HepG2 (cell line): ENCODE data around the gene CACNA1G. TPM values are rescaled to one million over a fixed set of nuclear protein-coding genes. Genes with fewer than 3 reads are reported as not detected.
A peak's percentile ranks its signal among the peaks of the same experiment; 100 is the strongest.

ENCODE experiments used
- ARID4A ChIP-seq: sonication (generic); formaldehyde crosslinking; IDR thresholded peaks from 2 replicates; pipeline ENCODE4 v1.5.0; 2020; ENCODE audit warnings: mild to moderate bottlenecking, missing genetic modification reagents, borderline replicate concordance
- BORCS8-MEF2B ChIP-seq: sonication (generic); formaldehyde crosslinking; IDR thresholded peaks from 2 replicates; pipeline ENCODE4 v1.8.0; 2022; ENCODE audit warnings: mild to moderate bottlenecking, missing genetic modification reagents
- CEBPG ChIP-seq: IDR thresholded peaks from 2 replicates; pipeline ENCODE4 v1.6.1; 2016
- ELK4 ChIP-seq: sonication (generic); formaldehyde crosslinking; IDR thresholded peaks from 2 replicates; pipeline ENCODE4 v1.9.0; 2021; ENCODE audit warnings: missing genetic modification reagents, borderline replicate concordance
- HMGXB4 ChIP-seq, 2 experiments: sonication (generic) in 1 of 2; formaldehyde crosslinking in 1 of 2; IDR thresholded peaks; 2 replicates each; pipeline versions ENCODE4 v1.4.0 to v1.6.1; 2018 to 2020; ENCODE audit warnings: missing genetic modification reagents in 2 of 2, borderline replicate concordance in 1 of 2, low read depth in 1 of 2, mild to moderate bottlenecking in 1 of 2, missing biosample characterization in 1 of 2
- HNF1B ChIP-seq: sonication (generic); formaldehyde crosslinking; IDR thresholded peaks from 2 replicates; pipeline ENCODE4 v1.5.1; 2020; ENCODE audit warnings: mild to moderate bottlenecking, moderate library complexity, missing genetic modification reagents
- HOXA5 ChIP-seq: sonication (generic); formaldehyde crosslinking; IDR thresholded peaks from 2 replicates; pipeline ENCODE4 v1.4.0; 2020; ENCODE audit warnings: missing genetic modification reagents
- NR0B2 ChIP-seq: sonication (generic); formaldehyde crosslinking; IDR thresholded peaks from 2 replicates; pipeline ENCODE4 v1.4.0; 2020; ENCODE audit warnings: mild to moderate bottlenecking, missing genetic modification reagents
- ZNF20 ChIP-seq: sonication (generic); formaldehyde crosslinking; IDR thresholded peaks from 2 replicates; pipeline ENCODE4 v1.4.0; 2020; ENCODE audit warnings: mild to moderate bottlenecking, moderate library complexity, missing genetic modification reagents
- ZNF205 ChIP-seq: IDR thresholded peaks from 2 replicates; pipeline ENCODE4 v1.6.1; 2018; ENCODE audit warnings: missing biosample characterization, missing genetic modification reagents
- ZNF501 ChIP-seq: sonication (generic); formaldehyde crosslinking; IDR thresholded peaks from 2 replicates; pipeline ENCODE4 v1.5.1; 2020; ENCODE audit warnings: mild to moderate bottlenecking, moderate library complexity, missing genetic modification reagents
- polyA plus RNA-seq, 8 experiments: library from polyadenylated mRNA; depleted of rRNA in 3 of 8; stranded (reverse) in 7 of 8; unstranded in 1 of 8; fragments of >200 nt; fragmentation: Illumina TruSeq in 4 of 8; extraction: Trizol in 4 of 8; gene quantifications; 2 replicates each; pipeline versions ENCODE4 v1.2.1 to v1.2.3, GENCODE V29; 2011 to 2016; ENCODE audit warnings: low read depth in 4 of 8, missing spikeins in 1 of 8, mixed read lengths in 1 of 8; ENCODE audit not compliant: insufficient read depth in 1 of 8
- total RNA-seq, 5 experiments: library from RNA; depleted of rRNA; stranded (reverse); fragments of >200 nt; fragmentation: Illumina TruSeq; extraction: Trizol; gene quantifications; 2 replicates each; pipeline ENCODE4 v1.2.3, GENCODE V29; 2016; ENCODE audit warnings: low read depth in 1 of 5

CACNA1G gene
- total and polyA plus RNA-seq, 2 of the 13 experiments (the other 11 are each of a cell fraction or from before 2014, with no cell fraction given), result 0.02 TPM; not detected in 1

- TF ChIP-seq ARID4A (0 out of 2 replicates have a peak, but pooled peaks have one; percentile 14), HOXA5 (CRISPR knock-in tag) (no peak), ZNF205 (peak; percentile 58; the same call in 1 of the 2 replicates), ELK4 (CRISPR knock-in tag) (no peak), HMGXB4 (CRISPR knock-in tag; IDR thresholded peaks at IDR 0.05; ENCODE audit: borderline replicate concordance in 1 of 2, low read depth in 1 of 2) (no peak), ZNF501 (no peak; the same call in 1 of the 2 replicates), NR0B2 (no peak), CEBPG (CRISPR knock-in tag) (no peak), ZNF20 (no peak), BORCS8-MEF2B (CRISPR knock-in tag) (no peak), HNF1B (CRISPR knock-in tag) (no peak)
Observed at GRCh38 chr17:50559674-50560184, 786 bp upstream of the CACNA1G start (continued).
